Mesenteric fat pad (tissue), 1 donor: ENCODE results near the gene CSN2. TPM values are rescaled to one million over a fixed set of nuclear protein-coding genes. Genes with fewer than 3 reads are reported as not detected.

Source experiments
- DNase-seq: peaks from one replicate; pipeline ENCODE4 v3.0.0-alpha.2; 2020; ENCODE audit warnings: low spot score
- long read RNA-seq: library from polyadenylated mRNA; unstranded; transcript quantifications from one replicate; pipeline ENCODE4 v2.0.0, GENCODE V29; 2020
- total RNA-seq: library from RNA; stranded (reverse); fragmentation: NEBNext Ultra II Directional; extraction: Animal tissue kit (Norgen Biotek cat#: 25700); gene quantifications from one replicate; pipeline ENCODE4 v1.2.1, GENCODE V29; 2021
- donor health status: DM: yes; HTN: yes; CAD: no.

CSN2 gene
- not detected for total RNA-seq
- long read RNA-seq, result 0 reads

- no peak for DNase-seq
These were observed at the start of gene CSN2 for GRCh38 chr4:69965628-69966027. CSN2 (minus strand) TSS chr4:69965728; CDS start chr4:69960995, 4,733 bp downstream.

GRCh38 chr4:70008771-70009170, 43.2 kb upstream of the CSN2 start:
- DNase-seq, result no peak

- no peak for DNase-seq
These were observed 37.0 kb upstream of the CSN2 start for GRCh38 chr4:70002507-70002906.

- no peak for DNase-seq
These were observed 35.2 kb upstream of the CSN2 start for GRCh38 chr4:70000711-70001110.

GRCh38 chr4:69999420-69999819, 33.9 kb upstream of the CSN2 start:
- no peak for DNase-seq

GRCh38 chr4:69995526-69996016, 30.0 kb upstream of the CSN2 start, which contains the start of gene STATH:
STATH (plus strand) TSS chr4:69995966; CDS start chr4:69998438, 2,472 bp downstream.
- no peak for DNase-seq

GRCh38 chr4:69994782-69995181, 29.3 kb upstream of the CSN2 start:
- no peak for DNase-seq

GRCh38 chr4:69991016-69991415, 25.5 kb upstream of the CSN2 start:
- no peak for DNase-seq

GRCh38 chr4:69986663-69987062, 21.1 kb upstream of the CSN2 start:
- no peak for DNase-seq

GRCh38 chr4:69984030-69984443, 18.5 kb upstream of the CSN2 start:
- peak; percentile 41 for DNase-seq

- DNase-seq, result no peak
These were observed 12.1 kb upstream of the CSN2 start for GRCh38 chr4:69977582-69977981.

GRCh38 chr4:69974631-69975030, 9.1 kb upstream of the CSN2 start:
- no peak for DNase-seq

- DNase-seq, result no peak
These were observed 4.5 kb upstream of the CSN2 start for GRCh38 chr4:69970071-69970470.

GRCh38 chr4:69957209-69957608, 8.3 kb downstream of the CSN2 start:
- DNase-seq, result no peak

GRCh38 chr4:69951602-69952001, 13.9 kb downstream of the CSN2 start:
- no peak for DNase-seq

GRCh38 chr4:69936566-69936965, 29.0 kb downstream of the CSN2 start:
- no peak for DNase-seq

- no peak for DNase-seq
These were observed 31.4 kb downstream of the CSN2 start for GRCh38 chr4:69934150-69934549.

GRCh38 chr4:69930768-69931167, 34.8 kb downstream of the CSN2 start, which contains the start of gene CSN1S1:
CSN1S1 (plus strand) TSS chr4:69931068; CDS start chr4:69932556, 1,488 bp downstream.
- DNase-seq, result no peak

- peak; percentile 77 for DNase-seq
These were observed 41.6 kb downstream of the CSN2 start for GRCh38 chr4:69923782-69924410.

GRCh38 chr4:69920874-69921273, 44.7 kb downstream of the CSN2 start:
- no peak for DNase-seq

GRCh38 chr4:69910016-69910782, 55.3 kb downstream of the CSN2 start:
- no peak for DNase-seq

- DNase-seq, result no peak
These were observed 56.3 kb downstream of the CSN2 start for GRCh38 chr4:69909195-69909594.
